Right lobe of liver (tissue), 4 donors: ENCODE measurements around the gene CENPX.

Source experiments
- POLR2A ChIP-seq: fragments of 450-650 bp; IDR thresholded peaks from one replicate; pipeline ENCODE4 v1.6.1; 2017; ENCODE audit warnings: antibody characterized with exemption, mild to moderate bottlenecking
- TF ChIP-seq, protein P1 (sequence below), 4 donors: fragments of 200-600 bp in 3 of 4; fragments of 450-650 bp in 1 of 4; IDR thresholded peaks; one replicate each; pipeline versions ENCODE4 v1.5.1 to v1.8.0; 2016 to 2022; ENCODE audit warnings: antibody characterized with exemption in 4 of 4, mild to moderate bottlenecking in 2 of 4
- donor health status: DM: no; HTN: no; CAD: no.
- donor health status: DM: no; HTN: no; CAD: no.
- donor health status: DM: no; HTN: yes; CAD: no.

DNA sequence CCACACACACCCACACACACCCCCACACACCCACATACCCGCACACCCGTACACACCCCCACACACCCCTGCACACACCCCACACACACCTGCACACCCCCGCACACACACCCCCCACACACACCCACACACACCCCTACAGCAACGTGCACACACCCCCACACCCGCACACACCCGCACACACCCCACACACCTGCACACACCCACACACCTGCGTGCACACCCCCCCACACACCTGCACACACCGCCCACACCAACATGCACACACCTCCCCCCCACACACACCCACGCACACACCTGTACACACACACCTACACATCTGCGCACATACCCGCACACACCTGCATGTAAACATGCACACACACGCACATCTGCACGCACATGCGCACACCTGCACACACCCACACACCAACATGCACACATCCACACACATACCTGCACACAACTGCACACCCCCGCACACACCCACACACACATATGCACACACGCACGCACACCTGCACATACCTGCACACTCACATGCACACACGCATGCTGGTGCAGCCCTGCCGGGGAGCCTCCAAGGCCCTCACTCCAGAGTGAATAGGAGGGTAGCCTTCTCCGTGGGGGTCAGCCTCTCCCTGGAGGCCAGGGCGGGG lies 37.8 kb downstream of the CENPX start:
- TF ChIP-seq, protein P1, sequence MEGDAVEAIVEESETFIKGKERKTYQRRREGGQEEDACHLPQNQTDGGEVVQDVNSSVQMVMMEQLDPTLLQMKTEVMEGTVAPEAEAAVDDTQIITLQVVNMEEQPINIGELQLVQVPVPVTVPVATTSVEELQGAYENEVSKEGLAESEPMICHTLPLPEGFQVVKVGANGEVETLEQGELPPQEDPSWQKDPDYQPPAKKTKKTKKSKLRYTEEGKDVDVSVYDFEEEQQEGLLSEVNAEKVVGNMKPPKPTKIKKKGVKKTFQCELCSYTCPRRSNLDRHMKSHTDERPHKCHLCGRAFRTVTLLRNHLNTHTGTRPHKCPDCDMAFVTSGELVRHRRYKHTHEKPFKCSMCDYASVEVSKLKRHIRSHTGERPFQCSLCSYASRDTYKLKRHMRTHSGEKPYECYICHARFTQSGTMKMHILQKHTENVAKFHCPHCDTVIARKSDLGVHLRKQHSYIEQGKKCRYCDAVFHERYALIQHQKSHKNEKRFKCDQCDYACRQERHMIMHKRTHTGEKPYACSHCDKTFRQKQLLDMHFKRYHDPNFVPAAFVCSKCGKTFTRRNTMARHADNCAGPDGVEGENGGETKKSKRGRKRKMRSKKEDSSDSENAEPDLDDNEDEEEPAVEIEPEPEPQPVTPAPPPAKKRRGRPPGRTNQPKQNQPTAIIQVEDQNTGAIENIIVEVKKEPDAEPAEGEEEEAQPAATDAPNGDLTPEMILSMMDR (IDR thresholded peaks at IDR 0.05) = no peak
- TF ChIP-seq POLR2A = no peak
